ENCODE results near the gene TMPRSS5.

DNA sequence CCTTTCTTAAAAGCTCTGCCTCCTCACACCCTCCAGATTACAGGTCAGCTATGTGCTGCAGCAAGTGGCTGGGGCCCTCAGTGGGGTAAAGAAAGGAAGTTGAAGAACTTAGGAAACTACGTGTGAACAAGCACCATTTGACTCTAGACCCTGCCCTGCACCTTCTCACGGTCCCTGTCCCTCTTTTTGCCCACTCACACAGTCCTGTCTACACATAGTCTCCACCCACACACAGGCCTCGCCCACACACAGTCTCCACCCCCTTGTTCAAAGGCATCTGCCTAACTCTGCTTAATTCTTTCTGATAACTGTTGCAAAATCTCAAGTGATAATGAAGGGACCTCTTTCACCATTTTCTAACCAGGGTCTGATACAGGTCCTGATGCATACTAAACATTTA, 59.0 kb downstream of the TMPRSS5 start:
- TF ChIP-seq, protein P1, sequence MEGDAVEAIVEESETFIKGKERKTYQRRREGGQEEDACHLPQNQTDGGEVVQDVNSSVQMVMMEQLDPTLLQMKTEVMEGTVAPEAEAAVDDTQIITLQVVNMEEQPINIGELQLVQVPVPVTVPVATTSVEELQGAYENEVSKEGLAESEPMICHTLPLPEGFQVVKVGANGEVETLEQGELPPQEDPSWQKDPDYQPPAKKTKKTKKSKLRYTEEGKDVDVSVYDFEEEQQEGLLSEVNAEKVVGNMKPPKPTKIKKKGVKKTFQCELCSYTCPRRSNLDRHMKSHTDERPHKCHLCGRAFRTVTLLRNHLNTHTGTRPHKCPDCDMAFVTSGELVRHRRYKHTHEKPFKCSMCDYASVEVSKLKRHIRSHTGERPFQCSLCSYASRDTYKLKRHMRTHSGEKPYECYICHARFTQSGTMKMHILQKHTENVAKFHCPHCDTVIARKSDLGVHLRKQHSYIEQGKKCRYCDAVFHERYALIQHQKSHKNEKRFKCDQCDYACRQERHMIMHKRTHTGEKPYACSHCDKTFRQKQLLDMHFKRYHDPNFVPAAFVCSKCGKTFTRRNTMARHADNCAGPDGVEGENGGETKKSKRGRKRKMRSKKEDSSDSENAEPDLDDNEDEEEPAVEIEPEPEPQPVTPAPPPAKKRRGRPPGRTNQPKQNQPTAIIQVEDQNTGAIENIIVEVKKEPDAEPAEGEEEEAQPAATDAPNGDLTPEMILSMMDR (IDR thresholded peaks at IDR 0.05): no peak
- no peak for TF ChIP-seq POLR2A (IDR thresholded peaks at IDR 0.05)
